ENCODE measurements around the gene MYT1.
"Not testable (repeated sequence)": the region's sequence is repeated elsewhere in the genome, so short reads cannot be mapped to it uniquely, and the experiment has no call there.

Gene MYT1

DNA sequence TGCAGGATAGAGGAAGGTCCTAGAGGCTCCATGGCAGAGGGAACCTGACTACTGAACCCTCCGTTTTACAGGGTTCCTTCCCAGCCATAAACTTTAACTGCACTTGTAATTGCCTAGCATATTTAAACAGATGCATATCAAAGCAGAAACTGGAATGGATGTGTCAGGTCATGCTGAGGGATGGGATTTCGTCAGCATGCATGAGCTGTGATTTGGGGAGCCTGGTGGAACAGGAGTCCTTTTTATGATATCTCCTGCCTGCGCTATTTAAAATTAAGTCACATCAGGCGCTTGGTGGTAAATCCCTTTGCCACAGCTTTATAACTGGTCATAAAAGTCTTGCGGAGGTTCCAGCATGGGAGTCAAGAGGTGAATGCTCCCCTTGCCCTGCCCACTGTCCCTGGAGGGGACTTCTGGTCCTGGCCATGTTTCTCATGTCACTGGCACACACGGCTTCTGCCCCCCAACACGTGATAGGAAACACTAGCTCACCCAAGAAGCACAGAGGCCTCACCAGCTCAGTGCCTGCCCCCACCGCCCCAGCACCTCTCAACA, 65.3 kb downstream of the MYT1 start:
- POLR2A ChIA-PET: no interaction called here
- DNase-seq (ENCODE audit: low read depth, low spot score): no peak
- H3K4me3 ChIP-seq (ENCODE audit: low read depth, low read length): no peak overlapping the region
- CTCF ChIA-PET: no interaction called here
- TF ChIP-seq, protein P1, sequence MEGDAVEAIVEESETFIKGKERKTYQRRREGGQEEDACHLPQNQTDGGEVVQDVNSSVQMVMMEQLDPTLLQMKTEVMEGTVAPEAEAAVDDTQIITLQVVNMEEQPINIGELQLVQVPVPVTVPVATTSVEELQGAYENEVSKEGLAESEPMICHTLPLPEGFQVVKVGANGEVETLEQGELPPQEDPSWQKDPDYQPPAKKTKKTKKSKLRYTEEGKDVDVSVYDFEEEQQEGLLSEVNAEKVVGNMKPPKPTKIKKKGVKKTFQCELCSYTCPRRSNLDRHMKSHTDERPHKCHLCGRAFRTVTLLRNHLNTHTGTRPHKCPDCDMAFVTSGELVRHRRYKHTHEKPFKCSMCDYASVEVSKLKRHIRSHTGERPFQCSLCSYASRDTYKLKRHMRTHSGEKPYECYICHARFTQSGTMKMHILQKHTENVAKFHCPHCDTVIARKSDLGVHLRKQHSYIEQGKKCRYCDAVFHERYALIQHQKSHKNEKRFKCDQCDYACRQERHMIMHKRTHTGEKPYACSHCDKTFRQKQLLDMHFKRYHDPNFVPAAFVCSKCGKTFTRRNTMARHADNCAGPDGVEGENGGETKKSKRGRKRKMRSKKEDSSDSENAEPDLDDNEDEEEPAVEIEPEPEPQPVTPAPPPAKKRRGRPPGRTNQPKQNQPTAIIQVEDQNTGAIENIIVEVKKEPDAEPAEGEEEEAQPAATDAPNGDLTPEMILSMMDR (IDR thresholded peaks at IDR 0.05; ENCODE audit: insufficient read depth, low read length, missing control alignments): no peak

DNA sequence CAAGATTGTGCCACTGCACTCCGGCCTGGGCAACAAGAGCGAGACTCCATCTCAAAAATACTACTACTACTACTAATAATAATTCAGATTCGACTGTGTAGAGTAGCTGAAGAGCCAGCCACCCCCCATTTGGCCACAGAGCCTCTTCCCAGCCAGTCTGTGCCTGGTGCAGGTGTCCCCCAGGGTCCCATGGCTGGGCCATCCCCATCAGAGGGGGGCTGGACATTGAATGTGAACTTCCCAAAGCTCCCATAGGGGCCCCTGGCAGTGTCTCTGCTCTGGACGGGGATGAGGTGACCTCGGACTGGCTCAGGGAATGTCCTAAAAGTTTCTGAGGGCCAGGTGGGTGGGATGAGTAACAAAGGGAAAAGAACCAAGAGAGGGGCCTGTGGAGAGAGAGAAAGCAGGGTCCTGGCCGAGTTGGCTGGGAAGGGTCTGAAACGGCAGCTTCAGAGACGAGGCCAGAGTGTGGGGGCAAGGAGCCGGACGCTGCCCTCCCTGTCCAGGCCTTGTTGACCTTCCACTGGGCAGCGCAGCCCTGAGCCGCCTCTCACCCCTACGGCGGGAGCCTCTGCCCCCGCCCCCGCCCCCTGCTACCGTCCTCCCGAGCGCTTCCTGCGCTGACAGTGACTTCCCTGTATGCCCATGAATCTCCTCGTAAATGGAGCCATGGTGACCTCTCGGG, 66.4 kb downstream of the MYT1 start:
- TF ChIP-seq, protein P1 (IDR thresholded peaks at IDR 0.05; ENCODE audit: insufficient read depth, low read length, missing control alignments): no peak
- no peak overlapping the region for H3K4me3 ChIP-seq (ENCODE audit: low read depth, low read length)
- ChIA-PET POLR2A (no interaction called here), CTCF (no interaction called here)
- DNase-seq (ENCODE audit: low read depth, low spot score): no peak

DNA sequence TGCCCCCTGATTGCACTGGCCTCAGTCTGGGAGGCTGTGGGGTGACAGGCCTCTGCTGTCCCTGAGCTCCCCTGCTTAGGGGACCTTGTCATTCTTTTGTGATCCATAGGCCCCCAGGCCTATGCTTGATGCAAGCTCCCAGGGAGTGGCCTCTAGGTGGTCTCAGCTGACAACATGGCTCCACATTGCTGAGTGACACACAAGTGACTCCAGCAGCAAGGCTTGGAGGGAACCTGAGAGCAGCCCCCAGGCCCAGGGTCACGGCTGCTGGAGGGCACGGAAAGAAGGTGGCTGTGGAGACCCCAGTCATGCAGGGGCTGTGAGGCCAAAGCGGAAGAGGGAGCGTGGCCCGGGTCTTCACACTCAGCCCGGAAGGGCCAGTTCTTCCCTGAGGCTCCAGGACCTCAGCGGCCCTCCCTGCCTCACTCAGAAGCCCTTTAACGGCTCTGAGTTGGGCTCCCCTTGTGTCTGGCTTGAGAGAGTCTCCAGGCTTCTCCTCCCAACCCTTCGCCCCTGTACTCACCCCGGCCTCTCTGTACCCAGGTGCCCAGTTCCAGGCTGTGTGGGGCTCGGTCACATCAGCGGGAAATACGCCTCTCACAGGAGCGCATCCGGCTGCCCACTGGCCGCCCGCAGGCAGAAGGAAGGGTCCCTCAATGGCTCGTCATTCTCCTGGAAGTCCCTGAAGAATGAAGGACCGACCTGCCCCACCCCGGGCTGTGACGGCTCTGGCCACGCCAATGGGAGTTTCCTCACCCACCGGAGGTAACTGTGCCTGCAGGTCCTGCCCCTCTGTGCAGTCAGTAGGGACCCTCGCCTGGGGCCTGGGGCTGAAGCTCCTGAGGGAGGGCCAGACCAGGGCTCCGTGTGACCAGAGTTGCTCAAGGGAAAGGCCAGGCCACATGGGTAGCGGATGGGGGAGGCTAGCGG, 67.6 kb downstream of the MYT1 start:
- CTCF ChIA-PET: interaction anchor here (1.0 kb wide), 1 partner anchor 19 kb away, joined by 3 read pairs; no protein-coding TSS in a partner anchor
- H3K4me3 ChIP-seq (ENCODE audit: low read depth, low read length): no peak overlapping the region
- TF ChIP-seq, protein P1 (IDR thresholded peaks at IDR 0.05; ENCODE audit: insufficient read depth, low read length, missing control alignments): no peak
- no peak for DNase-seq (ENCODE audit: low read depth, low spot score)
- POLR2A ChIA-PET: no interaction called here

DNA sequence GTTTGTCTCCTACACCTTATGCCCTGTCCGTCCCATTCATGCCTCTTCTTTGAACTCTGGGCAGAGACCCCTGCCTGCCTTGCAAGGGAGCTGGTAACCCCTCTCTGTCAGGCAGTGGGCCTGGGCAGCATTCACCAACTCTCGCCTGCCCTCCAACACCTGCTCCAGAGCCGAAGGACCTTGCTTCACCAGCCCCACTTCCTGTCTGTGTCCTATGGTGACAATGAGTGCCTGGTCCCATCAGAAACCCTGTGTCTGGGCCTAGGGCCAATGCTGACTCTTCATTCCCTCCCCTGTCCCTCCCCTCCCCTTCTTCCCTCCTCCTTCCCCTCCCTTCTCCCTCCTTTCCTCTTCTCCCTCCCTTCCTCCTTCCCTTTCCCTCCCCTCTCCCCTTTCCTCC, 68.5 kb downstream of the MYT1 start:
- POLR2A ChIA-PET: no interaction called here
- H3K4me3 ChIP-seq (ENCODE audit: low read depth, low read length): no peak overlapping the region

DNA sequence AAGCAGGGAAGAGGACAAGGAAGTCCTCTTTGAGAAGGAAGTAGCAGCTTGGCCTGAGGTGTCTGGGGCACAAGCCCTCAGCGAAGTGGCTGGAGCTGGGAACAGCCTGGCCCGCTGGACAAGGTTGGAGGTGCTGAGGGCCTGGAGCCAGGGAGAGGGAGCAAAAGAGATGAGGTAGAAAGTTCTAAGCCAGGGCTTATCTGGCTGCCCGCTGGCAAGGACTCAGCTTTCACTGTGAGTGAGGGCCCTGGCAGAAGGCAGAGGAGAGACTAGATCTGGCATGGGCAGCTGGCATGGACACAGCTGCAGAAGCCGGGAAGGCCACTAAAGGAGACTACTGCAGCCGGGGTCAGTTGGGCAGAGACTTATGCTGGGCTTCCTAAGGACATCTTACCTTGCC, 69.5 kb downstream of the MYT1 start:
- DNase-seq (ENCODE audit: low read depth, low spot score): no peak
- ChIA-PET CTCF (no interaction called here), POLR2A (no interaction called here)
- TF ChIP-seq, protein P1 (IDR thresholded peaks at IDR 0.05; ENCODE audit: insufficient read depth, low read length, missing control alignments): no peak
- H3K4me3 ChIP-seq (ENCODE audit: low read depth, low read length): no peak overlapping the region

More for the DNA sequence above, 68.5 kb downstream of the MYT1 start:
- no peak for DNase-seq (ENCODE audit: low read depth, low spot score)
- TF ChIP-seq, protein P1 (IDR thresholded peaks at IDR 0.05; ENCODE audit: insufficient read depth, low read length, missing control alignments): no peak
- CTCF ChIA-PET: interaction anchor here (1.0 kb wide), 1 partner anchor 18 kb away, joined by 3 read pairs; no protein-coding TSS in a partner anchor

GRCh38 chr20:64234291-64234791, 70.1 kb downstream of the MYT1 start:
- ChIA-PET CTCF (no interaction called here), POLR2A (no interaction called here)
- TF ChIP-seq, protein P1 (IDR thresholded peaks at IDR 0.05; ENCODE audit: insufficient read depth, low read length, missing control alignments): no peak
- H3K4me3 ChIP-seq (ENCODE audit: low read depth, low read length): no peak overlapping the region
- no peak for DNase-seq (ENCODE audit: low read depth, low spot score)

- H3K4me3 ChIP-seq (ENCODE audit: low read depth, low read length); POLR2A ChIA-PET; DNase-seq (ENCODE audit: low read depth, low spot score); CTCF ChIA-PET: not testable (repeated sequence)
Measured at GRCh38 chr20:64234921-64235565, 70.8 kb downstream of the MYT1 start.

All from AG04449 (cell line).